SIG-M5 (cell line): Measurements from ENCODE around the gene MIS12.

Experiments used
- DNase-seq: peaks from one replicate; lab custom pipeline; 2025; lab: John Stamatoyannopoulos, UW

MIS12 gene

DNA sequence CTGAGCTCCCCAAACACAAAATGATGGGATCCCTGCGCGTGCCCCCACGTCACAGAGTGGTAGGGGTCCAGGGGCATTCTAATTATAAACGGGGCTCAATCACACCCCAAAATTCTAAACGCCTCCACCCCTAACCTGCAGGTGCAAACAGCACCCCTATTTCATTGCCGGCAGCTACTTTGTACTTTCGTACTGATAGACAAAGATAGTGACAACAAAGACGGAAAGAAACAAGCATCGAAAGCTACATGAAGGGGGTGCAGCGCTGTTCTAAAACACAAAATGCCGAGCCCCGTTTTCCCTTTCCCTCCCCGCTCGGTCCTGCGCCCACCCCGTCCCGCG is 13.9 kb downstream of the MIS12 start:
- DNase-seq: no peak

DNA sequence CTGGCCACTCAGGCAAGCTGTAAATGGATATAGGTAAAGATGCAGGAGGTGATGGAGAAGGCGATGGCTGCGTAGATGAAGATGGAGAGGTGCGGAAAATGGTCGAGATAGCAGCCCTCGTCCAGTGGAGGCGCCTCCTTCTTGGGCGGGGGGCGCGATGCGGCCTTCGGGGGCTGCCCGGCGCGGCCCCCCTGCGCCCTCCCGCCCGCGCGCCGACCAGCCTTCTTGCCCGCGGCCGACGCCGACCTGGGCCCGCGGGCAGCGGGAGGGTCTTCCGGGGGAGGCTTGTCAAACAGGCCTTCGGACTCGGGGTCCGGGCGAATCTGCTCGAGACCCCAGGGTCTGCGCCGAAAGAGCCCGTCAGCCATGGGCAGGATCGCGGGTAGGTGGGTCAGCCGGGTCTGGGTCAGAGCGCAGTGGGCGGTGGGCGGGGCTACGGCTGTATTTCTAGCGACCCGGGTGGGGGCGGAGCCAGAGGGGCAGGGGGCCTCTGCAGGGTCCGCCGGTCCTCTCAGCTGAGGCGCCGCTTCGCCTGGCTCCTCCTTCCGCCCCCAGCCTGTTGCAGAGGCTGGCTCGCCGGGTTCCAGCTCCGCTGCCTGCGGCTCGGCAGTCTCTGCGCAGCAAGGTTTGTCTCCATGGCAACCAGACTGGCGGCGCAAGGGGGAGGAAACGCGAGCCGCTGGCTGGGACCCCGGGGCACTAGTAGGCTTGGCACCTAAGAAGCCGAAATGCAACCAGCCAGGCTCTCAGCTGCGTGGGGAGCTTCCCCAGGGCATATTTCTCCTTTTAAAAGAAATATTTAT is 14.4 kb downstream of the MIS12 start:
- DNase-seq: no peak

DNA sequence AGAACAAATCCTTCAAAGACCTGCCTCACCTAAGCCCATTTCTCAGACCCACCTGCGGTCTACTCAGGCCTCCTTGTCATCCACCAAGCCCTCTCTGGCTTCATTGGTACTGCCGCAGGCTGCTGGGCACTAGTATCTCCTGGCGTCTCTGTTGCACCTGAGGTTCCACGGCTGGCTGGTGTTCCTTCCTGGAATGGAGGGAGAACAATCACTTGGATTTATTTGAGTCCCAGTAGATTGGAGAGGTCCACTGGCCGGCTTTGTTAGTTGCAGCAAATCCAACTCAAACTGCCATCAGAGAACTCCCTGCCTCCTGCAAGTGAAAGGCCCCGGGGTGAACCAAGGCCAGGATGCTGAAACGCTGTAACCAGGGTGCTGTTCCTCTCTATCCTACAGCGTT is 15.3 kb downstream of the MIS12 start:
- no peak for DNase-seq

DNA sequence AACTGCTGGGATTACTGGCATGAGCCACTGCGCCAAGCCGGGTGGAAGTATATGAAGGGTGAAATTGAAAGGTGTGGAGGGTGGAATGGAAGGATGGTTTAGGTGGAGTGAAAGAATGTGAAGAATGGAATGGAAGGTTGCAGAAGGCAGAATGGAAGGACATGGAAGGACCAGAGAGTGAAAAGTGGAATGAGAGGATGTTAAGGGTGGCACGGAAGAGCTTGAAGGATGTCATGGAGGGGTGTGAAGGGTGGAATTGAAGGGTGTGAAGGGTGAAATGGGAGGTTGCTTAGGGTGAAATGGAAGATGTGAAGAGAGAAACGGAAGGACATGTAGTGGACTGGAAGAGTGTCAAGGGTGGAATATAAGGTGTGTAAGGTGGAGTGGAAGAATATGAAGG is 16.2 kb downstream of the MIS12 start:
- DNase-seq: no peak

DNA sequence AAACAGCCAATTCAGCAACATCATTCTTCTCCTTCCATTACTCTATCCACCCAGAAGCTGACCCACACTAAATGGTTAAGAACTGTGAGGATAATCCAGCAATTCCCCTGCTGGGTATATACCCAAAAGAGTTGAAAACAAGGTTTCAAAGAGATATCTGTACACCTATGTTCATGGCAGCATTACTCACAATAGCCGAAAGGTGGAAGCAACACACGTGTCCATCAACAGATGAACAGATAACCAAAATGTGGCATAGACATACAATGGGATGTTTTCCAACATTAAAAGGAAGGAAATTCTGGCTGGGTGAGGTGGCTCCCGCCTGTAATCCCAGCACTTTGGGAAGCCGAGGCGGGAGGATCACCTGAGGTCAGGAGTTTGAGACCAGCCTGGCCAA is 19.9 kb downstream of the MIS12 start:
- no peak for DNase-seq

DNA sequence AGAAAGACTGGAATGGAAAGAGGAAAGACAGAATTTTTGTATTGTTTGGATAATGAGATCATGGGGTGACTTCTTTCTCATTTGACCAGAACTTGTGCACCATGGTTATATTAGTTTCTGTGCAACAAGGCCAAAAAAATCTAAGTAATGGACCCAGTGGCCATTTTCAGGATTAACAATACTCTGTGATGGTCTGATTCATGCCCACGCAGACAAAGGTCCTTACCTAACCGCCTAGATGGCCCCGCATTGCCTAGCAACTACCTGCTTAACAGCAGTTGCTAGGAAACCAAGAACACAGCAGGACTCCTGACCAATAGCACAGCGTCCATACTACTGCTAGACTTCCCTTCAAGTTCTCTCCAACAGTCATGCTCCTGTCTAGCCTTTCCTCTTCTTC is 22.4 kb downstream of the MIS12 start:
- DNase-seq: no peak

DNA sequence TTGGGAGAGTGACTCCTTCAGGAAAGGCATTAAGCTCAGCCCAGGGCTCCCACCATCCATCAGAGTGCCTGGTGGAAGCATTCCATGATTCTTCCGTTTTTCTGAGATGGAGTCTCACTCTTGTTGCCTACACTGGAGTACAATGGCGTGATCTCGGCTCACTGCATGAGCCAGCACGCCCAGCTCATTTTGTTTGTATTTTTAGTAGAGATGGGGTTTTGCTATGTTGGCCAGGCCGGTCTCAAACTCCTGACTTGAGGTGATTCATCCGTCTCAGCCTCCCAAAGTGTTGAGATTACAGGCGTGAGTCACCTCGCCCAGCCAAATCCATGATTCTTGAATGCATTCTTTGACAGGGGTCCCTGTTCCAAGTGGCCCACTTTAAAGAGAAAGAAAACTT is 23.1 kb downstream of the MIS12 start:
- no peak for DNase-seq

DNA sequence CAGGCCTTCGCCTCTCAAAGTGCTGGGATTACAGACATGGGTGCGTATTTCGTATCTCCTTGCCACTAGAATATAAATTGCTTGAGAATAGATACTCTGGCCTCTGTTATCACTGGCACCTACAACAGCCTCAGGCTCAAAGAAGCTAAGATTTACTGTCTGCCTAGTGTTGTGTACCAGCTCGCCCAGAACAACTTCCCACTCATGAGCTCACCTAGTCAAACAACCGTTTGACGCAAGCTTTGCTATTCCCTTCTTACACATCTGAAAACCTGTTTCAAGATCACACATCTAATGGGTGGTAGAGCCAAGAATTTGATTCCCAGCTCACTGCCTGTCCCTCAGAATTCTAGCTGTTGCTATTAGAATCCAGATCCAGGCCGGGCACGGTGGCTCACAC is 24.4 kb downstream of the MIS12 start:
- no peak for DNase-seq

DNA sequence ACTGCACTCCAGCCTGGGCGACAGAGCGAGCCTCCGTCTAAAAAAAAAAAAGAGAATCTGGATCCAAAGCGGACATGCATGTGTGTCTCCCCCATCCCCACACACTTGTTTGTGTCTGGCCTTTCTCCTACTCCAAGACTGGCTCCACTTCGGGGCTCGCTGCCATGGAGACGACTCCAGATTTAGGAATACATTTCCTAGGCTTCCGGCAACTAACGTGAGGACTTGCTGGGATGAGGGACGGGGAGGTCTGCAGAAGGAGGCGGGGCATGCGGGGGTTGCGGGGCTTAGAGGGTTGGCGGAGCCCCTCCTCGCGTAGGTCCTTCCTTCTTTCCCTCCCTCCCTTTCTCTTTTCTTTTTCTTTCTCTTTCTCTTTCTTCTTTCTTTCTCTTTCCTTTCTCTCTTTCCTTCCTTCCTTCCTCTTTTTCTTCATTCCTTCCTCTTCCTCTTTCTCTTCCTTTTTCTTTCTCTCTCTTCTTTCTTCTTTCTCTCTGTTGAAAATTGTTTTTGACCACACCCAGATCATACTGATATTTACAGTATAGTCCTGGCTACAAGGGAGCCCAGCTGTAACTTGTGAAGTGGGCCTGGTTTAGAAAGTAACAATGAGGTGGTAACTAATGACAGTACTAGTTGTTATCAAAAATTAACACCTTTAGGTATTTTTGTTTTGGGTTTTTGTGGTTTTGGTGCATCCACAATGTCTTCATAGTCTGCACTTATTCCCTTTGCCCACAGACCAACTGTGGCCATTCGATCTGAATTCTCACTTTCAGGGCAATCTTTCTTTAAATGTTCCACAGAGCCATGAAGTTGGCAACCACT is 25.2 kb downstream of the MIS12 start:
- no peak for DNase-seq

DNA sequence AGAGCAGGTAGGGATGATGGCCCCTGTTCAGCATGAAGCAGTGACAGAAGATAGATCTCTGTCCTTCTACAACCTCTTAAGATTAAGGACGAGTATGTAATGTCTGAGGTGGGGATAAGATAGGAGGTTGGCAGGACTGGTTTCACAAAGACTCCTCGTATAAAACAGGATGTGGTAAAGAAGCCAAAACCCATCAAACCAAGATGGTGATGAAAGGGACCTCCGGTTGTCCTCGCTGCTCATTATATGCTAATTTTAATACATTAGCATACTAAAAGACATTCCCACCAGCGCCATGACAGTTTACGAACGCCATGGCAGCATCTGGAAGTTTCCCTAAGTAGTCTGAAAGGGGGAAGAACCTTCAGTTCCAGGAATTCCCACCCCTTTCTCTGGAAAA is 27.3 kb downstream of the MIS12 start:
- DNase-seq: no peak

DNA sequence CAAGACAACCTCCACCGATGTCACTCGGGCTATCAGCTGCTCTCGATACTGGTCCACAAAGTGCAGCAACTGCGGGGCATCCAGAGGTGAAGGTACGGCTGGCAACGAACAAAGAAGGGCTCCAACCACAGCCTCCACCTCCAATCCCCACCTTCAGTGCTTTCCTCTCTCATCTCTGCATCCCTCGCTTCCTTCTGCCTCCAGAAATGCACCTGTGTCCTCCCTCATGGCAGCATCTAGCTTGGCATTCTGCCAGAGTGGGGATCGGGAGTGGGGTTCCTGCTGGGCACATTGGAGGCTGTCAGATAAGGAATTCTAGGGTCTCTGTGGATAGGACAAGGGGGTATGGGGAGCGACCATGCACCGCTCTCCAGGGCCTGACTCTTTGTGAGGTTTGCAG is 28.6 kb downstream of the MIS12 start:
- no peak for DNase-seq

DNA sequence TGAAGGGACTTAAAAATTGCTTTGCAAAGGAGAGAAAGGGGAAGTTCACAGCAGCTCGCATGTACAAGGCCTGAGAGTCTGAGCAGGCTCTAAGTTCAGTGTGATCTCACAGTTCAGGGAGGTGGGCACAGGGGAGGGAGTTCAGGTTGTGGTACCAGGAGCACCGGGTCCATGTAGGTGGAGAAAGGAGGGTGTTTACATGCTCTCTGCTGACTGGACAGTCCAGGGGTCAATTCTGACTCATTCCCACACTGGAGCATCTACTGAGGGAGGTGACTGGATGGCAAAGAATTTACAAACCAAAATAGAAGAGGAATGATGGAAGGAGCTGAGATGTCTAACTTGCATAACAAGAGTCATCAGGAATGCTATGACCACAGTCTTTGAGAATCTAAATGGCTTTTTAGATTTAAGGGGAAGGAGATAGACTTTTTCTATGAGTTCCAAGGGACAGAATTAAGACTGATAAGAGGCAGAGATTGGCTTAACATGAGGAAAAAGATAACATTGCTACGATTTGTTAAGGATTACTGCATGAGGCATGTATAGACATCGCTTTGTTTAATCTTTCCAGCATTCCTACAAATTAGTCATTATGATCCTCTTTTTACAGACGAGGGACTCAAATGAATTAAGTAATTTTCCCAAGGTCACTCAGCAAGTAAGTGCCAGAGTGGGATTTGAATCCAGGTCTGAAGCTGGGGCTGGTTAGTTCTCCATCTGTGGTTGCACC is 29.9 kb downstream of the MIS12 start:
- DNase-seq: no peak

DNA sequence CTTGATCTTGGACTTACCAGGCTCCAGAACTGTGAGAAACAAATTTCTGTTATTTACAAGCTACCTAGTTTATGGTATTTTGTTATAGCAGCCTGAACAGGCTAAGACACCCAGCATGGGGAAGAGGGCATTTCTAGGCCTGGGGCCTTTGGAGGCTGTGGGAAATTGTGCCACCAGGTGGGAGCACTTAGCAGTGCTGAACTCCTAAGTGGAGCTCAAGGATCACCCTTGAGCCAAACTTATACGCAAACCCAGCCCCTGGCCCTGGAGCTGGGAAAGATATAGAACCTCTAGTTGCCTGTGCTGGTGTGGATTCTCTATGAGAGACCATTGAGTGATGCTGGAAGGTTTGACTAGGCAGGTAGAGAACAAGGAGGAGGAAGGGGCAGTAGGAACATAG is 36.1 kb downstream of the MIS12 start:
- no peak for DNase-seq

DNA sequence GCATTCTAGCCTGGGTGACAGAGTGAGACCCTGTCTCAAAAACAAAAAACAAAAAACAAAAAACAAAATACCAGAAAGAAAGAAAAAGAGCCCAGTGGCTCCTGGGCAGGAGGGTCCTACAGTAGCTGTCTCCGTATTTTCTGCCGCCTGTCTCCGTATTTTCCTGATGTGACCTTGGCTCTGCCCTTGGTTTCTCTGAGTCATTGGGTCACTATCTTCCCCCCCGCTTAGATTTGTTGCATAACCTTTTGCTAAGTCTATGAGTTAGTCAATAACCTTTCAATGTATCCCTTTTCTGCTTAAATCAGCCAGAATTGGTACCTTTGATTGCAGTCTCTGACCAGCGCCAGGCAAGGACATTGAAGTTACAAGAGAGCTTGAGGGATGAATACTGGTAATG is 36.9 kb downstream of the MIS12 start:
- DNase-seq: no peak

DNA sequence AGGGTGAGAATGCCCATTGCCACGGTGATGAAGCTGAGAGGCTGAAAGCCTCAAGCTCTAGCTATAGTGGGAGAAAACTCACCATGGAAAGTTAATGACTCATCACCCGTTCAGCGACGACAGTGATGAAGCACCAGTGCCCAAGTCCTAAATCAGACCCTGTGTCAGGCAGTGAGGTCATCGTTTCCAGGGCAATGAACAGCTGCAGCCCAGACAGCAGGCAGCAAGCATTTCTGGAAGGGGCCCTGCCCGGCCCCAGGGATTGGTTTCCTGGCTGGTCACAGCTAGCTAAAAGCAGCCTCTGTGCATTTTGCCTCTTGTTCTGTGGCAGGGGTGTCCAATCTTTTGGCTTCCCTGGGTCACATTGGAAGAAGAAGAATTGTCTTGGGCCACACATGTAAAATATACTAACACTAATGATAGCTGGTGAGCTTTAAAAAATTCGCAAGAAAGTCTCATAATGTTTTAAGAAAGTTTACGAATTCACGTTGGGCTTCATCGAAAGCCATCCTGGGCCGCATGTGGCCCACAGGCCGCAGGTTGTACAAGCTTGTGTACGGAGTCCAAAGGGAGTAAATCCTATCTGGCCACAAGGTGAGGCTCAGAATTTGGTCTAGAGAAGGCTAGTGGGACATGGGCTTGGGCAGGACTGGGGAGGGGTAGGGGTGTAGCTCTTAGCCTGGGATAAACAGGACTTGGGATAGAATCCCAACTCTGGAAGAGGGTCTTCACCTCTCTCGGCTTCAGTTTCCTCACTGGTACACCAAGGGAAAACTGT is 40.6 kb downstream of the MIS12 start:
- DNase-seq: no peak

DNA sequence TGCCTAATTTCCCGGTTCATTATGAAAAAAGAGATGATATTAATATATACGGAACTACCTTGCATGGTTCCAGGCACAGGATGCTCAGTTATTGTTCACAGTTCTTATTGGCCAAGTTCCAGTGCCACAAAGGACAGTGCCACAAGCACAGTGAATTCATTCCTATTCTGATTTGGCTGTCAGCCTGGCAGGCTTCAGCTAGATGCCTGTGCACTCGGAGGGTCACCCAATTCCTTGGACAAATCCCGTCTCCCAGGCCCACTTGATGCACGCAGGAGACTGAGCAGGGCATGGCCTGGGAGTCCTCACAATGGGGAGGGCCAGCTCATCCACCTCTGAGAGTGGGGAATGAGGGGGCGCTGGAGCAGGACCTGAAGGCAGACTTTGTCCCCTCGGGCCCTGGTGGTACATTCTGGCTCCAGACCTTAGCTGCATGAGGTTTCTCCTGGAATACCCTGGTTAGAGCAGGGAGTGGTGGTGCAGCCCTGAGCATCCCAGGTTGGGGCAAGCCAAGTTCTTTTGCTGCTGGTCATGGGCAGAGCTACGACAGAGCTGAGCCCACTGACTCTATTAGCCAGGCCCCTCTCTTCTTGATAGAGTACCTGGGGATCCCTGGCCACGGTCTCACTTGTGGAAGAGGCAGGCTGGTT is 41.4 kb downstream of the MIS12 start:
- no peak for DNase-seq

DNA sequence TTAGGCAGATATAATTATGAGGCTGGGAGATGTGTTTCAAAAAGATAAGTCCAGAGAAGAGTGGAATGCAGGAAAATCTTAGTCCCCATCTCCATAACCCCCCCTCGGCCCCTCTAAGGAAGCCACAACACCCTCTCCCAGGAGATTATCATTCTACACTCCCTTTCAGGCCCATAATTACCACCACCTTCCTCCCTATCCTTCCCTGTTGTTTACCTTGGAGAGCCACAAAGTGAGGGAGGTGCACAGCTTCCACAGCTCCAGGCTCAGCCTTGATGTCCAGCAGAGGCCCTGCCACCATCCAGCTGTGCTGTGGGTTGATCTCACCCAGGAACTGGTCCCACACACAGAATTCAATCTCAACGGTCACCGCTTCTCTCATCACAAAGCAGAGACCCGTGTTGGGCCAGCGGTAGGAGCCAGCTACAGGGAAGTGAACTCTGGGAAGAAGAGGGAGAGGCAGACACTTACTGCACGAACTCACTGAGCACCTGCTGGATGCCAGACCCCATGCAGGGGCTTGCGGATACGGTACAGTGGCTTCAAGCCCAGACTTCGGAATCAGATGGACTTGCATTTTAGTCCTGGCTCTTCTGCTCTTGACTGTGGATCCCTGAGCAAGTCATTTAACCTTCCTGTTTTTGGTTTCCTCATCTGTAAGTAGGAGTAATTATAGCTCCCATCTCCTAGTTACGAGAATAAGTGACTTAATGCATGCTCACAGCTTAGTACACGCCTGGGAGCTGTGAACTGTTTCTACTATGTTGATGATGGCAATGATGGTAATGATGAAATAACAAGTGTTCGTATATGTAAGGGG is 44.1 kb downstream of the MIS12 start:
- DNase-seq: no peak

DNA sequence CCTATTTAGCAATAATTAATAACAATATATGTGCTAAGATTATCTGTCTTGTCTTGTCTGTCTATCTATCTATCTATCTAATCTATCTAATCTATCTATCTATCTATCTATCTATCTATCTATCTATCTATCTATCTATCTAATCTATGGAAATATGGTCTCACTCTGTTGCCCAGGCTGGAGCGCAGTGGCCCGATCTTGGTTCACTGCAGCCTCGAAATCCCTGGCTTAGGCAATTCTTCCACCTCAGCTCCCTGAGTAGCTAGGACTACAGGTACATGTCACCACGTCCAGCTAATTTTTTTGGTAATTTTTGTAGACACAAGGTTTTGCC is 44.7 kb downstream of the MIS12 start:
- no peak for DNase-seq

DNA sequence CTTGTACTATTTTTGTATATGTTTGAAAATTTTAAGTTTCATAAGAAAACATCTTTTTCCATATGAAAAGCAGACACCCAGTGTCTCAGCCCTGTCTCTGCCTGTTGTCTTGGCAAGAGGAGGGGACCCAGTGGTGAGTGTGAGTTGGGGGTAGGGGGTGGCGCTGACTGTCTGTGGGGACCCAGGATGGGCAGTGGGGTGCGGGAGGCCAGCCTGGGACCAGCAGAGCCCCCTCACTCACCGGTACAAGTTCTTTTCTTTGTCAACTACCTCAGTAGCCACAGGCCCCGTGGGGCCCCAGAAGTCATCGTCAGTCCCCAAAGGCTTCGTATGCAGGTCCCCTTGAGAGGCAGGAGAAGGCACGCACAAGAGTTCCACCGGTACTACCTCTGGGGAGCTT is 46.2 kb downstream of the MIS12 start:
- DNase-seq: no peak

DNA sequence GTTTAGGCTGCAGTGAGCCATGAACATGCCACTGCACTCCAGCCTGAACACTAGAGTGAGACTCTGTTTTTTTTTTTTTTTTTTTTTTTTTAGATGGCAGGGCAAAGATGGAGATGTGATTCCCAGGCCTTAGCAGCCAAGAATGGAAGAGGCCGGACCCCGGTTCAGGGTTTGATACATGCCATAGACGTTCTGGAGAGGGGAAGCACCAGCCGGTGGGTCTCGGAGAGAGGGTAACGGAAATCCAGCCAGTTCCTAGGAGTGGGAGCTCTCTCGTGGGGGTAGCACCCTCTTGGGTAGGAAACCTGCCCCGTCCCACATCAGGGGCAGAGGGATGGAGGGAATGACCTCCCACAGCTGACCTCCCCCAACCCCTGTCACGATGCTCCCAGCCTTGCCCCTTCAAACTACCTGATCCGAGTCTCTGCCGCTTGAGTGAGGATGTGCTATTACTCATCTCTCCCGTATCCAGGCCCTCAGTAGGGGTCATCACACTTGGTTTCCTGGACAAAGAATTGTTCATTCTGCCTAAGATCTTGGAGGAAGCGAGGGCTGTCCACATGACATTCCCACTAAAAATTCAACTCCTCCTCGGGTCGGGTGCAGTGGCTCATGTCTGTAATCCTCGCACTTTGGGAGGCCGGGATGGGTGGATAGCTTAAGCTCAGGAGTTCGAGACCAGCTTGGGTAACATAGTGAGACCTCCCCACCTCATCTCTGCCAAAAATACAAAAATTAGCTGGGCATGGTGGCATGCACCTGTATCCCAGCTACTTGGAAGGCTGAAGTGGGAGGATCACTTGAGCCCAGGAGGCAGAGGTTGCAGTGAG is 47.3 kb downstream of the MIS12 start:
- no peak for DNase-seq
